CD8-positive, alpha-beta memory T cell (primary cell): ENCODE results near the gene SEPTIN5. TPM values are rescaled to one million over a fixed set of nuclear protein-coding genes. Genes with fewer than 3 reads are reported as not detected.

Experiments
- CTCF ChIA-PET: fragments of 350-600 bp; sonication (Branson Sonifier 250); formaldehyde crosslinking; loops from one replicate; lab custom pipeline; 2021; ENCODE audit warnings: antibody characterized with exemption; lab: Charles Lee
- POLR2A ChIA-PET: fragments of 350-600 bp; sonication (Branson Sonifier 250); formaldehyde crosslinking; loops from one replicate; lab custom pipeline; 2021; ENCODE audit warnings: antibody characterized with exemption; lab: Charles Lee
- DNase-seq, 5 donors: peaks; one replicate each; pipeline versions ENCODE4 v3.0.0 to v3.0.0-alpha.2; 2020 to 2022; ENCODE audit warnings: mixed read lengths in 1 of 5
- H3K27ac ChIP-seq: one replicate; pipeline ENCODE4 v1.7.0; 2013; ENCODE audit warnings: low read depth, mild to moderate bottlenecking, low read length, moderate library complexity
- H3K27me3 ChIP-seq: 2 replicates; pipeline ENCODE4 v1.7.0; 2013; ENCODE audit warnings: low read length, mild to moderate bottlenecking; ENCODE audit not compliant: insufficient read depth, poor library complexity, severe bottlenecking
- H3K36me3 ChIP-seq: 2 replicates; pipeline ENCODE4 v1.7.0; 2013; ENCODE audit warnings: mild to moderate bottlenecking, low read length, moderate library complexity; ENCODE audit not compliant: insufficient read depth
- H3K4me1 ChIP-seq: 2 replicates; pipeline ENCODE4 v1.7.0; 2013; ENCODE audit warnings: mild to moderate bottlenecking, low read length, moderate library complexity; ENCODE audit not compliant: insufficient read depth
- H3K4me3 ChIP-seq: 2 replicates; pipeline ENCODE4 v1.7.0; 2013; ENCODE audit warnings: mild to moderate bottlenecking, low read length
- H3K9me3 ChIP-seq: 2 replicates; pipeline ENCODE4 v1.7.0; 2013; ENCODE audit warnings: mild to moderate bottlenecking, low read length
- H3K27ac Mint-ChIP-seq, 8 donors: one replicate each; pipeline ENCODE4 v1.8.0; 2020 to 2021; ENCODE audit warnings: mixed read lengths in 8 of 8, mild to moderate bottlenecking in 6 of 8, inconsistent platforms in 3 of 8, moderate library complexity in 3 of 8
- H3K27me3 Mint-ChIP-seq, 2 donors: one replicate each; pipeline ENCODE4 v1.8.0; 2020 to 2021; ENCODE audit warnings: mixed read lengths in 2 of 2, mild to moderate bottlenecking in 1 of 2, moderate library complexity in 1 of 2
- H3K36me3 Mint-ChIP-seq, 3 donors: one replicate each; pipeline ENCODE4 v1.8.0; 2020 to 2021; ENCODE audit warnings: mixed read lengths in 3 of 3, inconsistent platforms in 1 of 3, mild to moderate bottlenecking in 1 of 3
- H3K4me1 Mint-ChIP-seq, 3 donors: one replicate each; pipeline ENCODE4 v1.8.0; 2020 to 2021; ENCODE audit warnings: mixed read lengths in 3 of 3, inconsistent platforms in 1 of 3, mild to moderate bottlenecking in 1 of 3
- H3K4me3 Mint-ChIP-seq, 7 donors: one replicate each; pipeline ENCODE4 v1.8.0; 2020 to 2021; ENCODE audit warnings: mixed read lengths in 7 of 7, mild to moderate bottlenecking in 6 of 7, moderate library complexity in 4 of 7, inconsistent platforms in 2 of 7
- H3K9me3 Mint-ChIP-seq, 5 donors: one replicate each; pipeline ENCODE4 v1.8.0; 2020 to 2022; ENCODE audit warnings: mixed read lengths in 5 of 5, mild to moderate bottlenecking in 3 of 5, moderate library complexity in 2 of 5, inconsistent platforms in 1 of 5
- polyA plus RNA-seq: library from polyadenylated mRNA; unstranded; fragments of 300-500 nt; fragmentation: Illumina TruSeq; gene quantifications from one replicate; pipeline ENCODE4 v1.2.3, GENCODE V29; 2021
- total RNA-seq, 2 experiments: library from RNA; stranded (reverse); gene quantifications; one replicate each; pipeline ENCODE4 v1.2.3, GENCODE V29; 2021

The SEPTIN5 gene
- total and polyA plus RNA-seq, 3 experiments from 2014 or later, result 0.20 to 0.38 TPM; not detected in 1

GRCh38 chr22:19688301-19689290 is 25.7 kb upstream of the SEPTIN5 start:
- POLR2A ChIA-PET, result no interaction called here
- H3K4me3 ChIP-seq, result no peak overlapping the region
- H3K4me3 Mint-ChIP-seq, result no peak overlapping the region
- H3K4me1 Mint-ChIP-seq, result no peaks in the 10 kb centered on the region
- H3K27ac Mint-ChIP-seq, result no peak overlapping the region
- no peak for DNase-seq
- no peaks in the 10 kb centered on the region for H3K9me3 Mint-ChIP-seq
- no peaks in the 10 kb centered on the region for H3K36me3 Mint-ChIP-seq
- H3K27ac ChIP-seq, result no peak overlapping the region
- no peaks in the 10 kb centered on the region for H3K9me3 ChIP-seq
- no peaks in the 10 kb centered on the region for H3K36me3 ChIP-seq
- no peaks in the 10 kb centered on the region for H3K4me1 ChIP-seq
- H3K27me3 Mint-ChIP-seq, result peaks cover 6 to 17% of the 10 kb centered on the region in 2 donors
- CTCF ChIA-PET, result interaction anchor here (0.8 to 2.0 kb wide), 2 partner anchors 8 to 22 kb away, joined by 3 to 9 read pairs; no protein-coding TSS in a partner anchor
- peaks cover 4% of the 10 kb centered on the region for H3K27me3 ChIP-seq

GRCh38 chr22:19689408-19689807 is 24.9 kb upstream of the SEPTIN5 start:
- ChIA-PET CTCF (interaction anchor here (0.8 to 2.0 kb wide), 2 partner anchors 9 to 21 kb away, joined by 3 to 9 read pairs; no protein-coding TSS in a partner anchor), POLR2A (no interaction called here)
- H3K4me3 ChIP-seq, result no peak overlapping the region
- no peaks in the 10 kb centered on the region for H3K9me3 ChIP-seq
- H3K4me3 Mint-ChIP-seq, result no peak overlapping the region
- no peak overlapping the region for H3K27ac Mint-ChIP-seq
- H3K36me3 Mint-ChIP-seq, result no peaks in the 10 kb centered on the region
- H3K27ac ChIP-seq, result no peak overlapping the region
- H3K27me3 Mint-ChIP-seq, result peaks cover 6 to 17% of the 10 kb centered on the region in 2 donors
- H3K9me3 Mint-ChIP-seq, result no peaks in the 10 kb centered on the region
- no peaks in the 10 kb centered on the region for H3K36me3 ChIP-seq
- no peak for DNase-seq
- H3K4me1 ChIP-seq, result no peaks in the 10 kb centered on the region
- peaks cover 4% of the 10 kb centered on the region for H3K27me3 ChIP-seq
- H3K4me1 Mint-ChIP-seq, result no peaks in the 10 kb centered on the region

GRCh38 chr22:19691007-19691720 is 23.1 kb upstream of the SEPTIN5 start:
- no peaks in the 10 kb centered on the region for H3K9me3 ChIP-seq
- Mint-ChIP-seq H3K4me1 (no peaks in the 10 kb centered on the region), H3K27ac (no peak overlapping the region), H3K9me3 (no peaks in the 10 kb centered on the region), H3K4me3 (no peak overlapping the region), H3K36me3 (no peaks in the 10 kb centered on the region), H3K27me3 (peaks cover 10 to 14% of the 10 kb centered on the region in 2 donors)
- no peaks in the 10 kb centered on the region for H3K4me1 ChIP-seq
- no peak for DNase-seq
- H3K27me3 ChIP-seq, result peaks cover 4% of the 10 kb centered on the region
- no peak overlapping the region for H3K4me3 ChIP-seq
- peak overlapping the region; percentile 50 for H3K27ac ChIP-seq
- POLR2A ChIA-PET, result no interaction called here
- CTCF ChIA-PET, result interaction anchor here (2.0 kb wide), 1 partner anchor 11 kb away, joined by 9 read pairs; no protein-coding TSS in a partner anchor
- no peaks in the 10 kb centered on the region for H3K36me3 ChIP-seq

DNA sequence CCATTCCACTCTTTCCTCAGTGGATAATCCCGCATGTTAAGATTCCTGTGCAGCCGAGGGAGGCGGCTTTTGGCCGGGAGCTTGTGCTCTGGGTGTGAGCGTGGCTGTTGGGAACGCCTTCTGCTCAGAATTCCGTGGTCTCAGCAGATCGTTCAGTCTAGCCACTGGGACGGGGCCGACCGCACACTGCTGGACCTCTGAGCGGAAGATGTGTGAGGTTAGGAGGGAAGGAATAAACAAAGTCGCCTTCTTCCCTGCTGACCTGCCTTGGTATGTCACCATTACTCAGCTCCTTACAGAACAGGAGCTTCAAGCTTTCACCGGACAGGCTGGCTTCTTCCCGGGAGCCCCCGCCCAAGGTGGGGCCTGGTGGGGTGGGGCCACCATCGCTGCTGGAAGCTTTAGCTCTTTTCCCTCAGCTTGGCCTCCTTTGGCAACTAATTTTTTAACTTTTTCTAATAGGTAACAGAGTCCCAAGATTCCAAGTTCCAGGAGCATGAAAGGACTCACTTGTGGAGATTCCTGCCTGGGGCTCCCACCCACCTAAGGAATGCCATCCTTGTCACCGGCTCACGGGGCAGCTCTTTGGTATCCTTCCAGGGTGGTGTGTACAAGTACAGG is 22.5 kb upstream of the SEPTIN5 start:
- H3K36me3 ChIP-seq, result no peaks in the 10 kb centered on the region
- H3K27me3 Mint-ChIP-seq, result peaks cover 15% of the 10 kb centered on the region in 2 donors
- no peak overlapping the region for H3K4me3 ChIP-seq
- H3K4me1 Mint-ChIP-seq, result no peaks in the 10 kb centered on the region
- H3K4me3 Mint-ChIP-seq, result no peak overlapping the region
- ChIA-PET POLR2A (no interaction called here), CTCF (no interaction called here)
- no peak overlapping the region for H3K27ac Mint-ChIP-seq
- peaks cover 4% of the 10 kb centered on the region for H3K27me3 ChIP-seq
- no peaks in the 10 kb centered on the region for H3K4me1 ChIP-seq
- no peak for DNase-seq
- H3K36me3 Mint-ChIP-seq, result no peaks in the 10 kb centered on the region
- no peaks in the 10 kb centered on the region for H3K9me3 Mint-ChIP-seq
- H3K9me3 ChIP-seq, result no peaks in the 10 kb centered on the region
- peak overlapping the region; percentile 50 for H3K27ac ChIP-seq

- H3K27me3 Mint-ChIP-seq, result peaks cover 14 to 20% of the 10 kb centered on the region in 2 donors
- no peak overlapping the region for H3K27ac ChIP-seq
- H3K27me3 ChIP-seq, result peaks cover 4% of the 10 kb centered on the region
- no peak overlapping the region for H3K4me3 Mint-ChIP-seq
- POLR2A ChIA-PET, result no interaction called here
- no peak overlapping the region for H3K27ac Mint-ChIP-seq
- no peaks in the 10 kb centered on the region for H3K4me1 ChIP-seq
- H3K4me3 ChIP-seq, result no peak overlapping the region
- H3K36me3 Mint-ChIP-seq, result no peaks in the 10 kb centered on the region
- DNase-seq, result no peak
- no peaks in the 10 kb centered on the region for H3K9me3 Mint-ChIP-seq
- H3K36me3 ChIP-seq, result no peaks in the 10 kb centered on the region
- CTCF ChIA-PET, result no interaction called here
- no peaks in the 10 kb centered on the region for H3K9me3 ChIP-seq
- no peaks in the 10 kb centered on the region for H3K4me1 Mint-ChIP-seq
Measured at GRCh38 chr22:19693581-19693980, 20.7 kb upstream of the SEPTIN5 start.

- no peaks in the 10 kb centered on the region for H3K36me3 ChIP-seq
- H3K4me1 ChIP-seq, result no peaks in the 10 kb centered on the region
- Mint-ChIP-seq H3K36me3 (no peaks in the 10 kb centered on the region), H3K4me1 (no peaks in the 10 kb centered on the region), H3K4me3 (no peak overlapping the region), H3K27ac (no peak overlapping the region), H3K27me3 (peaks cover 17 to 20% of the 10 kb centered on the region in 2 donors), H3K9me3 (no peaks in the 10 kb centered on the region)
- DNase-seq, result no peak
- POLR2A ChIA-PET, result no interaction called here
- CTCF ChIA-PET, result no interaction called here
- no peak overlapping the region for H3K4me3 ChIP-seq
- H3K27me3 ChIP-seq, result peaks cover 4% of the 10 kb centered on the region
- H3K9me3 ChIP-seq, result no peaks in the 10 kb centered on the region
- H3K27ac ChIP-seq, result no peak overlapping the region
Measured at GRCh38 chr22:19693981-19694670, 20.2 kb upstream of the SEPTIN5 start.

DNA sequence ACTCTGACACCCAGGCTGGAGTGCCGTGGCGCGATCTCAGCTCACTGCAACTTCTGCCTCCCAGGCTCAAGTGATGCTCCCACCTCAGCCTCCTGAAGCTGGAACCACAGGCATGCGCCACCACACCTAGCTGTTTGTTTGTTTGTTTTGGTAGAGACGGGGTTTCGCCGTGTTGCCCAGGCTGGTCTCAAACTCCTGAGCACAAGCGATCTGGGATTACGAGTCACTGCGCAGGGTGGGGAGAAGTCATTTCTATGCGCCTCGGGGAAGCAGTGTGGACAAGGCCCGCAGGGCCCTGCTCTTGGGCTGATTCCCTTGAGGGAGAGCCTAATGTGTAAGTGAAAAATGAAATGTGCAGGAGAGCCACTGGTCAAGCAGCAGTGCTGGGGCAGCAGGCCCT is 19.6 kb upstream of the SEPTIN5 start:
- Mint-ChIP-seq H3K27me3 (peaks cover 16 to 23% of the 10 kb centered on the region in 2 donors), H3K27ac (no peak overlapping the region), H3K36me3 (no peaks in the 10 kb centered on the region), H3K4me1 (no peaks in the 10 kb centered on the region), H3K9me3 (no peaks in the 10 kb centered on the region), H3K4me3 (peak overlapping the region in 1 of 7 donors; percentile 54)
- ChIA-PET POLR2A (no interaction called here), CTCF (no interaction called here)
- Histone ChIP-seq H3K27me3 (peaks cover 2% of the 10 kb centered on the region), H3K36me3 (no peaks in the 10 kb centered on the region), H3K4me1 (no peaks in the 10 kb centered on the region), H3K9me3 (no peaks in the 10 kb centered on the region), H3K27ac (no peak overlapping the region), H3K4me3 (no peak overlapping the region)
- no peak for DNase-seq
